HG03064 (cell line): Measurements from ENCODE around the gene PAPSS2.
"Not testable (repeated sequence)": the region's sequence is repeated elsewhere in the genome, so short reads cannot be mapped to it uniquely, and the experiment has no call there.

Experiments
- ATAC-seq: cut with Tn5 transposase; IDR thresholded peaks from one replicate; pipeline ENCODE4 v1.9.1; 2021; ENCODE audit warnings: low read depth; ENCODE audit not compliant: unreplicated experiment

PAPSS2 gene

GRCh38 chr10:87640043-87640442, 19.6 kb upstream of the PAPSS2 start:
- no peak for ATAC-seq

GRCh38 chr10:87642486-87642885, 17.2 kb upstream of the PAPSS2 start:
- no peak for ATAC-seq

GRCh38 chr10:87642988-87643387, 16.7 kb upstream of the PAPSS2 start:
- no peak for ATAC-seq

- ATAC-seq = no peak
Measured at GRCh38 chr10:87643920-87644319, 15.8 kb upstream of the PAPSS2 start.

- not testable (repeated sequence) for ATAC-seq
Measured at GRCh38 chr10:87644500-87644899, 15.2 kb upstream of the PAPSS2 start.

- ATAC-seq = no peak
Measured at GRCh38 chr10:87646192-87646909, 13.3 kb upstream of the PAPSS2 start.

GRCh38 chr10:87646935-87647334, 12.7 kb upstream of the PAPSS2 start:
- ATAC-seq = no peak

- no peak for ATAC-seq
Measured at GRCh38 chr10:87650838-87651589, 8.7 kb upstream of the PAPSS2 start.

GRCh38 chr10:87651801-87652200, 7.9 kb upstream of the PAPSS2 start:
- ATAC-seq = no peak

- no peak for ATAC-seq
Measured at GRCh38 chr10:87652261-87652660, 7.4 kb upstream of the PAPSS2 start.

- no peak for ATAC-seq
Measured at GRCh38 chr10:87654212-87654611, 5.5 kb upstream of the PAPSS2 start.

GRCh38 chr10:87656431-87657072, 3.1 kb upstream of the PAPSS2 start:
- ATAC-seq = no peak

- no peak for ATAC-seq
Measured at GRCh38 chr10:87657371-87657770, 2.3 kb upstream of the PAPSS2 start.

GRCh38 chr10:87658321-87658795, 1.3 kb upstream of the PAPSS2 start:
- no peak for ATAC-seq

GRCh38 chr10:87658858-87659555, 671 bp upstream of the PAPSS2 start:
- no peak for ATAC-seq

GRCh38 chr10:87660484-87661133, 931 bp downstream of the PAPSS2 start:
- no peak for ATAC-seq

- no peak for ATAC-seq
Measured at GRCh38 chr10:87661861-87662785, 2.4 kb downstream of the PAPSS2 start.

GRCh38 chr10:87664276-87664701, 4.6 kb downstream of the PAPSS2 start:
- ATAC-seq = no peak

GRCh38 chr10:87667493-87667892, 7.8 kb downstream of the PAPSS2 start:
- ATAC-seq = no peak
